Neutrophil (primary cell): ENCODE results near the gene AGPAT4.

Experiments used
- H3K27ac ChIP-seq: fragments of 200-600 bp; sonication (generic); 2 replicates; pipeline ENCODE4 v1.5.1; 2016; ENCODE audit warnings: mild to moderate bottlenecking, moderate library complexity
- H3K27me3 ChIP-seq: fragments of 200-600 bp; sonication (generic); 2 replicates; pipeline ENCODE4 v1.6.0; 2016; ENCODE audit warnings: mild to moderate bottlenecking
- H3K36me3 ChIP-seq: fragments of 200-600 bp; sonication (generic); 2 replicates; pipeline ENCODE4 v1.5.1; 2017
- H3K4me1 ChIP-seq, 2 experiments: fragments of 200-600 bp in 1 of 2; sonication (generic) in 1 of 2; 1 replicate in 1 of 2; 2 replicates in 1 of 2; pipeline versions ENCODE4 v1.5.1 to v1.6.1; 2013 to 2016; ENCODE audit warnings: low read depth in 1 of 2, low read length in 1 of 2, mild to moderate bottlenecking in 1 of 2, moderate library complexity in 1 of 2; ENCODE audit not compliant: control insufficient read depth in 1 of 2, insufficient read depth in 1 of 2
- H3K4me3 ChIP-seq, 2 experiments: fragments of 200-600 bp in 1 of 2; sonication (generic) in 1 of 2; 1 replicate in 1 of 2; 2 replicates in 1 of 2; pipeline ENCODE4 v1.5.1; 2013 to 2016; ENCODE audit warnings: low read depth in 1 of 2, low read length in 1 of 2, mild to moderate bottlenecking in 1 of 2, moderate library complexity in 1 of 2
- H3K9me3 ChIP-seq: fragments of 200-600 bp; sonication (generic); 2 replicates; pipeline ENCODE4 v1.5.1; 2016
- TF ChIP-seq, protein P1 (sequence below): fragments of 200-600 bp; sonication (generic); IDR thresholded peaks from 2 replicates; pipeline ENCODE4 v1.5.1; 2016; ENCODE audit warnings: antibody characterized with exemption

The AGPAT4 gene

DNA sequence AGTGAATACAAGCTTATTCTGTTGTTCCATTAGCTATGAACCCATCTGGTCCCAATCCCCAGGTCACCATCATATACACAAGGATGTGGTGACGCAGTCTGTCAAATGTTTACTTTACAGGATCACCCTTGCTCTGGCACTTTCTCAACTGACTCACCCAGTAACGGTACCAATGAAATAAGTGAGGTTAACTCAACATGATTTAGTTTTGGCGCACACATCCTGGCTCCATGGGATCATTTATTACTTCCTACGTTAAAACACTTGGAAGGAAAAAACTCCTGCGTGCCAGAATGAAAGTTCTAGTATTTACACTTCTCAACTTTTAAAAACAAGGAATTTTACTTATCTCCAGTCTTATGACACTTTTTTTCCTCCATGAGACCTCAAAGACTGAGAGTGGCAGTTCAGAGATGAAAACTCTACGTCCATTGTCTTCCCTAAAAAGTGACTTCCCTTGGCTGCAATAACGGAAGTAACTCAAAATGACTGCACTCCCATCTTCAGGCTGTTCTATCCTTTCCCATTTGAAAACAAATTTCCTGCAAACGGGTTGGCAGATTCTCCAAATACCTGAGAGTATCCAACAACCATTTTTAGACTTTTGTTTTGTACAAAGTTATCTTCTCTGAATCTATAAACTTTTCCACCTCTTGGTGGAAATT is 15.9 kb downstream of the AGPAT4 start:
- TF ChIP-seq, protein P1, sequence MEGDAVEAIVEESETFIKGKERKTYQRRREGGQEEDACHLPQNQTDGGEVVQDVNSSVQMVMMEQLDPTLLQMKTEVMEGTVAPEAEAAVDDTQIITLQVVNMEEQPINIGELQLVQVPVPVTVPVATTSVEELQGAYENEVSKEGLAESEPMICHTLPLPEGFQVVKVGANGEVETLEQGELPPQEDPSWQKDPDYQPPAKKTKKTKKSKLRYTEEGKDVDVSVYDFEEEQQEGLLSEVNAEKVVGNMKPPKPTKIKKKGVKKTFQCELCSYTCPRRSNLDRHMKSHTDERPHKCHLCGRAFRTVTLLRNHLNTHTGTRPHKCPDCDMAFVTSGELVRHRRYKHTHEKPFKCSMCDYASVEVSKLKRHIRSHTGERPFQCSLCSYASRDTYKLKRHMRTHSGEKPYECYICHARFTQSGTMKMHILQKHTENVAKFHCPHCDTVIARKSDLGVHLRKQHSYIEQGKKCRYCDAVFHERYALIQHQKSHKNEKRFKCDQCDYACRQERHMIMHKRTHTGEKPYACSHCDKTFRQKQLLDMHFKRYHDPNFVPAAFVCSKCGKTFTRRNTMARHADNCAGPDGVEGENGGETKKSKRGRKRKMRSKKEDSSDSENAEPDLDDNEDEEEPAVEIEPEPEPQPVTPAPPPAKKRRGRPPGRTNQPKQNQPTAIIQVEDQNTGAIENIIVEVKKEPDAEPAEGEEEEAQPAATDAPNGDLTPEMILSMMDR, result no peak
- Histone ChIP-seq H3K36me3 (no peaks in the 10 kb centered on the region), H3K9me3 (no peaks in the 10 kb centered on the region), H3K27me3 (no peaks in the 10 kb centered on the region), H3K27ac (no peak overlapping the region), H3K4me3 (no peak overlapping the region), H3K4me1 (no peaks in the 10 kb centered on the region)

DNA sequence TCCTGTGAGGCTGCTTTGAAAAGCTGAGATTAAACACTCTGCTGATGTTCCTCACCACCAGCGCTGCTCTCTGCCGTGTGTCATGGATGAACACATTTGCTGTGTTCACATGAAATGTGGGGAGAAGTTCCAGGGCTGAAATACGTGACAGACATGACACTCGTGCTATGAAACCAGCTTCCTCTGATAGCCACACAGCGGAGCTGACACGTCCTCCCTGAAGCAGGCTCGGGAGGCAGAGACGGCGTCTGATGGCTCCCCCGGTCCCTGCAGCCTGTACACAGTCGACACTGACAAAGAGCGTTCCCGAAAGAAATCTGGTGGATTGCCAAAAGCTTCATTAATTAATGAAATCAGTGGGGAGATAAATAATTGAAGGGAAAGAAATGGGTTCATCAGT is 17.5 kb downstream of the AGPAT4 start:
- no peaks in the 10 kb centered on the region for H3K4me1 ChIP-seq
- no peaks in the 10 kb centered on the region for H3K9me3 ChIP-seq
- H3K4me3 ChIP-seq, result no peak overlapping the region
- TF ChIP-seq, protein P1, result no peak
- no peaks in the 10 kb centered on the region for H3K36me3 ChIP-seq
- H3K27ac ChIP-seq, result no peak overlapping the region
- H3K27me3 ChIP-seq, result no peaks in the 10 kb centered on the region

DNA sequence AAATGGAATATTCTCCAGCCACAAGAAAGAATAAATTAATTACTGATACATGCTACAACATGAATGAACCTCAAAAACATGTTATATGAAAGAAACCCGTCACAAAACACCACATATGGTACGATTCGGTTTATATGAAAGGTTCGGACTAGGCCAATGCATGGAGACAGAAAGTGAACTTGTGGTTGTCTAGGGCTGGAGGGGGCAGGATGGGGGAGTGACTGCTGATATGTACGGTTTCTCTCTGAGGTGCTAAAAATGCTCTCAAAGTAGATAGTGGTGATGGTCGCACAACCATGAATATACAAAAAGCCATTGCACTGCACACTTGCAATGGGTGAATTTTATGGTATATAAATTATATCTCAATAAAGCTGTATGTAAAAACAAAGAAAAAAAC is 18.3 kb downstream of the AGPAT4 start:
- H3K27ac ChIP-seq, result no peak overlapping the region
- H3K36me3 ChIP-seq, result no peaks in the 10 kb centered on the region
- no peak overlapping the region for H3K4me3 ChIP-seq
- H3K4me1 ChIP-seq, result no peaks in the 10 kb centered on the region
- H3K27me3 ChIP-seq, result no peaks in the 10 kb centered on the region
- H3K9me3 ChIP-seq, result no peaks in the 10 kb centered on the region
- TF ChIP-seq, protein P1, result no peak

DNA sequence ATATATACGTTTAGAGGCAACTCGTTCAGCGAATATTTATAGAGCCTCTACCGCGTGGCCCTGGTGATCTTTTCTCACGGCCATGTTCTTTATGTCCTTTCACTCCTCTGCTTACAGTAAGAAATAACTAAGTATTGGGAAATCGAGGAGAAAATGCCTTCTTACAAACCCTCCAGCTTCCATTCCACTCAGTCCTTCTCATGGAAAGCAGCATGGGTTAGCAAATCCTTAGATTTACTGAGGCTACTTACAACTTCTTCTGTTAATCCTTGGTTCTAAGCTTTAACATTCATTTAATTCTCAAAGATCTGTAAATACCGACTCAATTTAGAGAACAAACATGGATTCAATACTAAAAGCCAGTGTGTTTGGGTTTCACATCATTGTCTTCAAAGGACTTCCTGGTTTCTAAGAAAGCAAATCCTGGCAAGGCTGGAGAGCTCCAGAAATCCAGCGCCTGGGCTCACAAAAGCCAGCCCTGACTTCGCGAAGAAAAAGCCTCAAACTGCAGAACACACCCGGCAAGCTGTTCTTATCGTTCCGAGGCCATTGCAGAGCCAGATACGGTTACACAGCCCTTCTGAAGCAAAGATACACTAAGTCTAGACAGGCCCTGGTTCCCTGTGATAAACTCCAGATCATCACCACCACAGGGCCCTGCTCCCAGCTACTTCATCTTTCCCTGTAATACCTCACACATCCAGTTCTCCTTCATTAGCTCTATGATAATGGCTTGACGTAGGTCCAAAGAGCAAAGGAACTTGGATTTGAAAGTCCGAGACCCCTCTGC is 19.2 kb downstream of the AGPAT4 start:
- Histone ChIP-seq H3K4me1 (no peaks in the 10 kb centered on the region), H3K9me3 (no peaks in the 10 kb centered on the region), H3K36me3 (no peaks in the 10 kb centered on the region), H3K27me3 (no peaks in the 10 kb centered on the region), H3K27ac (no peak overlapping the region), H3K4me3 (no peak overlapping the region)
- TF ChIP-seq, protein P1, result no peak

DNA sequence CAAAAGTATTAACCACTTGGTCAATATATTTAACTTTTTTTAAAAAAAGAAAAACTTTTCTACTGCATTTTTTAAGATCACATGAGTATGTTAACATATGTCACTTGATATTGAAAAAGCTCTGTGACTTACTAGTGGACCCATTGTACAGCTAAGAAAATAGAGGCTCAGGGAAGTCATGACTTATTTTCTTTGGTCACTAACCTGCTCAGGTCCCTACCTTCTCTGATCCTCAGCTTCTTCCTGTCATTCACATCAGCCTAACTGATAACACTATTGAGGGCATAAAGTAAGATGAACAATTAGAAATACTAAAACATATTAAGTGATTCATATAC is 19.8 kb downstream of the AGPAT4 start:
- Histone ChIP-seq H3K9me3 (no peaks in the 10 kb centered on the region), H3K27ac (no peak overlapping the region), H3K4me3 (no peak overlapping the region)

More for the DNA sequence above, 19.8 kb downstream of the AGPAT4 start:
- no peaks in the 10 kb centered on the region for H3K36me3 ChIP-seq
- no peaks in the 10 kb centered on the region for H3K4me1 ChIP-seq
- H3K27me3 ChIP-seq, result no peaks in the 10 kb centered on the region
- TF ChIP-seq, protein P1, result no peak
